Stimulated activated CD8-positive, alpha-beta memory T cell treated with anti-CD3 and anti-CD28 coated beads, Interleukin-7, amount 100 ng/mL, for 4 hours (primary cell): ENCODE measurements around the gene DHX40.
"Not testable (repeated sequence)": the region's sequence is repeated elsewhere in the genome, so short reads cannot be mapped to it uniquely, and the experiment has no call there.

Source experiments
- DNase-seq, 2 donors: peaks; one replicate each; pipeline ENCODE4 v3.0.0-alpha.2; 2020; ENCODE audit warnings: low read depth in 2 of 2

The DHX40 gene

GRCh38 chr17:59561042-59561441, 4.4 kb upstream of the DHX40 start:
- no peak for DNase-seq

- peak; percentile 12 to 35 for DNase-seq
These were observed 532 bp downstream of the DHX40 start for GRCh38 chr17:59565959-59566324.

- DNase-seq: not testable (repeated sequence)
These were observed 3.7 kb downstream of the DHX40 start for GRCh38 chr17:59569151-59569550.

GRCh38 chr17:59572301-59572924, 7.0 kb downstream of the DHX40 start:
- DNase-seq: no peak

GRCh38 chr17:59584168-59584567, 18.8 kb downstream of the DHX40 start:
- DNase-seq: not testable (repeated sequence)

- DNase-seq: no peak
These were observed 34.8 kb downstream of the DHX40 start for GRCh38 chr17:59600169-59600568.

- no peak for DNase-seq
These were observed 35.7 kb downstream of the DHX40 start for GRCh38 chr17:59601130-59601529.

- no peak for DNase-seq
These were observed 41.7 kb downstream of the DHX40 start for GRCh38 chr17:59607061-59607460.

GRCh38 chr17:59607817-59608403, 42.5 kb downstream of the DHX40 start:
- no peak for DNase-seq

- no peak for DNase-seq
These were observed 46.1 kb downstream of the DHX40 start for GRCh38 chr17:59611503-59611902.

GRCh38 chr17:59616253-59616920, 51.0 kb downstream of the DHX40 start:
- no peak for DNase-seq

- no peak for DNase-seq
These were observed 51.8 kb downstream of the DHX40 start for GRCh38 chr17:59617156-59617732.

GRCh38 chr17:59619035-59619297, 53.6 kb downstream of the DHX40 start:
- no peak for DNase-seq

- peak; percentile 91 to 95 for DNase-seq
These were observed 54.1 kb downstream of the DHX40 start, which contains the start of gene CLTC for GRCh38 chr17:59619298-59620063. CLTC (plus strand) TSS chr17:59619895; CDS start chr17:59620132, 237 bp downstream.

GRCh38 chr17:59620064-59620359, 54.6 kb downstream of the DHX40 start:
- DNase-seq: no peak

- DNase-seq: peak; percentile 41 to 45
These were observed 55.3 kb downstream of the DHX40 start for GRCh38 chr17:59620518-59621259.

GRCh38 chr17:59621771-59622170, 56.4 kb downstream of the DHX40 start:
- DNase-seq: no peak

GRCh38 chr17:59623151-59623550, 57.7 kb downstream of the DHX40 start:
- no peak for DNase-seq

- DNase-seq: no peak
These were observed 61.3 kb downstream of the DHX40 start for GRCh38 chr17:59626756-59627155.

GRCh38 chr17:59627274-59627673, 61.9 kb downstream of the DHX40 start:
- DNase-seq: no peak

- DNase-seq: no peak
These were observed 62.4 kb downstream of the DHX40 start for GRCh38 chr17:59627770-59628171.

- DNase-seq: no peak
These were observed 63.8 kb downstream of the DHX40 start for GRCh38 chr17:59629174-59629573.
